Measurements from ENCODE around the gene ZNF627. TPM values are rescaled to one million over a fixed set of nuclear protein-coding genes. Genes with fewer than 3 reads are reported as not detected.
A peak's percentile ranks its signal among the peaks of the same experiment; 100 is the strongest.

ZNF627 gene
- total and polyA plus RNA-seq, 2 of the 8 experiments (the other 6 are each of a cell fraction or from before 2014, with no cell fraction given), result 7.2 to 13.7 TPM

DNA sequence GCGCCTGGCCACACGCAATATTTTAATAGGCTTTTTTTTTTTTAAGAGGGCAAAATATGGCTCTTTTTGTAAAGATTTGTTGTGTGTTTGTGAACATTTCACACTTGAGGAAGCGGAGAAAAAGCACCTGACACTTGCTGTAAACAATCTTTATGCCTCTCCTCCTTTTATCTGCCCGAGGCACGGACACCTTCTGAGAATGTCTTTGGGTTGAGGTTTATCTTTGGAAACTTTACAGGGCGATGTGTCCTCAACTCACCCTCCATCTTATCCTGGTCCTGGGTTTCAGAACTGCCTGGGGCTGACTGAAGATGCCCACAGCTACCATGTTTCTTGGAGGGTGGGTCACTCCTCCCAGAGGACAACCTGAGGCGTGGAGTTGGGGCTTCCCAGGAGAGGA lies 44.0 kb downstream of the ZNF627 start:
- H3K27ac ChIP-seq (ENCODE audit: low read depth, low read length), result no peak overlapping the region
- no peak overlapping the region for H3K18ac ChIP-seq (ENCODE audit: extremely low read depth, low read length)
- no peaks in the 10 kb centered on the region for H3K79me2 ChIP-seq (ENCODE audit: control insufficient read depth in 1 of 2, insufficient read depth in 2 of 2, low read length in 2 of 2)
- no peak overlapping the region for H3K4me2 ChIP-seq (ENCODE audit: insufficient read depth in 1 of 2, low read depth in 2 of 2, low read length in 2 of 2)
- no peak overlapping the region for H4K91ac ChIP-seq (replicated peaks; ENCODE audit: insufficient read length, low read length)
- ChIA-PET POLR2A (ENCODE audit: partially characterized antibody) (interaction anchor here (1.0 to 1.4 kb wide), 2 partner anchors 18 to 82 kb away, joined by 3 to 5 read pairs; partner anchors contain the start of gene ELOF1), CTCF (ENCODE audit: partially characterized antibody) (interaction anchor here (1.0 to 1.5 kb wide), 2 partner anchors 18 to 157 kb away, joined by 3 read pairs; partner anchors contain the start of gene ZNF491)
- no peak overlapping the region for H3K14ac ChIP-seq (ENCODE audit: insufficient read length)
- no peaks in the 10 kb centered on the region for H3K36me3 ChIP-seq (ENCODE audit: control insufficient read depth in 2 of 4, insufficient read depth in 4 of 4, low read length in 3 of 4)
- H3K56ac ChIP-seq (replicated peaks; ENCODE audit: insufficient read length, low read depth, low read length), result no peak overlapping the region
- H3K27me3 ChIP-seq (replicated peaks in 1 of 4; ENCODE audit: control insufficient read depth in 3 of 4, extremely low read depth in 1 of 4, insufficient read depth in 3 of 4, low read length in 3 of 4), result no peaks in the 10 kb centered on the region
- no peaks in the 10 kb centered on the region for H3K79me1 ChIP-seq (ENCODE audit: low read depth, low read length)
- no peaks in the 10 kb centered on the region for H4K20me1 ChIP-seq (replicated peaks in 1 of 2; ENCODE audit: control insufficient read depth in 1 of 2, insufficient read depth in 2 of 2, low read length in 2 of 2)
- no peak overlapping the region for H2BK5ac ChIP-seq (ENCODE audit: low read depth, low read length)
- no peak overlapping the region for H2AFZ ChIP-seq (ENCODE audit: low read length)
- no peak overlapping the region for H2BK120ac ChIP-seq (replicated peaks; ENCODE audit: low read depth, low read length)
- no peak overlapping the region for H3K4ac ChIP-seq (replicated peaks; ENCODE audit: insufficient read length, low read depth, low read length)
- H3K23me2 ChIP-seq (ENCODE audit: low read depth, low read length), result no peaks in the 10 kb centered on the region
- H3K9ac ChIP-seq (replicated peaks in 1 of 4; ENCODE audit: extremely low read depth in 1 of 4, low read depth in 3 of 4, low read length in 3 of 4), result no peak overlapping the region
- H4K5ac ChIP-seq (ENCODE audit: insufficient read length, low read depth, low read length), result no peak overlapping the region
- peak overlapping the region; percentile 22; the same call in 1 of the 2 replicates for H4K8ac ChIP-seq (ENCODE audit: extremely low read depth, insufficient read depth, low read length)
- 97% methylated on average over 7 of the region's 7 CpGs; no CpG with 5 or more reads in 1 of the 2 experiments for WGBS, 2 experiments (ENCODE audit: extremely low coverage in 1 of 2, insufficient coverage in 1 of 2, insufficient read length in 1 of 2, insufficient replicate concordance in 2 of 2, low coverage in 1 of 2, low lambda C conversion rate in 2 of 2, missing lambda C conversion rate in 1 of 2)
- no peak for TF ChIP-seq FOSL1 (IDR thresholded peaks at IDR 0.05; ENCODE audit: insufficient read depth, low read depth, low read length)
- no peak for TF ChIP-seq SP2 (IDR thresholded peaks at IDR 0.05; ENCODE audit: low read length)
- TF ChIP-seq ZNF274 (IDR thresholded peaks at IDR 0.05; ENCODE audit: borderline replicate concordance, extremely low read depth, low read length), result no peak
- no peak for TF ChIP-seq USF2 (IDR thresholded peaks at IDR 0.05; ENCODE audit: low read length)
- TF ChIP-seq PHF8 (conservative IDR thresholded peaks at IDR 0.05; ENCODE audit: low read depth, low read length), result no peak
- FAIRE-seq (no peak), DNase-seq (ENCODE audit: low read depth in 1 of 2, low spot score in 2 of 2) (no peak)
- peaks cover 0 to 5% (median under 1%) of the 10 kb centered on the region in 4 experiments; a peak in 3 of 7 replicates for H3K4me1 ChIP-seq (replicated peaks in 1 of 4; ENCODE audit: control insufficient read depth in 3 of 4, insufficient read depth in 4 of 4, low read length in 3 of 4)
- H3K23ac ChIP-seq (ENCODE audit: insufficient read length), result no peak overlapping the region
- no peak overlapping the region for H2BK15ac ChIP-seq (ENCODE audit: low read length)
- H2AK5ac ChIP-seq (ENCODE audit: low read depth, low read length), result no peak overlapping the region
- no peak overlapping the region for H2BK12ac ChIP-seq (ENCODE audit: low read depth, low read length)
- H3K9me3 ChIP-seq (ENCODE audit: insufficient read depth in 2 of 2, low read depth in 1 of 2, low read length in 1 of 2), result no peaks in the 10 kb centered on the region
- H3K4me3 ChIP-seq (ENCODE audit: extremely low read depth in 1 of 4, insufficient read depth in 2 of 4, low read depth in 3 of 4, low read length in 4 of 4), result no peak overlapping the region
- H2BK20ac ChIP-seq (ENCODE audit: low read length), result no peak overlapping the region
